ENCODE data around the gene PHLDB2.

PHLDB2 gene

DNA sequence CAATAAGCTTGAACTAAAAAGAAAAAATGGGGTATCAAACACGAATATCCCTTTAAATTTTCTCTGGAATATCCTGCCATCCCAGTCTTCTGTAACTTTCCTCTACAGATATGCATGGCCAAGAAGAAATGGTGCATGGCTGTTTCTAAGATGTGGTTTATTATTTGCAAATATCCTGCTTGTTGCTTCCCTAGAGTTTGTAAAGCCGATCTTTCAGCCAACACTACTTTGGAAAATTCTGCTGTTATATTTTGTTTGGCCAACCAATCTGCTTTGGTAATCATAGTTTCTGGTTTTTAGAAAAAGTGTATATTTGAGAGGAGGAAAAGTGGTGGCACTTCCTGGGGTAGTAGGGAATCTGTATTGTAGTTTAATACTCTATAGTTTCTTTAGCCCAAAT, 13.9 kb downstream of the PHLDB2 start:
- TF ChIP-seq SIN3A (IDR thresholded peaks at IDR 0.05; ENCODE audit: borderline replicate concordance, insufficient read depth, low read length) (no peak), FOXP2 (optimal IDR thresholded peaks at IDR 0.05; ENCODE audit: borderline replicate concordance, extremely low read depth, extremely low read length, insufficient read depth) (no peak), TAF1 (IDR thresholded peaks at IDR 0.05; ENCODE audit: borderline replicate concordance, insufficient read depth, low read length) (no peak), POLR2AphosphoS5 (IDR thresholded peaks at IDR 0.05; ENCODE audit: low read depth, low read length) (no peak)
- TF ChIP-seq, protein P1, sequence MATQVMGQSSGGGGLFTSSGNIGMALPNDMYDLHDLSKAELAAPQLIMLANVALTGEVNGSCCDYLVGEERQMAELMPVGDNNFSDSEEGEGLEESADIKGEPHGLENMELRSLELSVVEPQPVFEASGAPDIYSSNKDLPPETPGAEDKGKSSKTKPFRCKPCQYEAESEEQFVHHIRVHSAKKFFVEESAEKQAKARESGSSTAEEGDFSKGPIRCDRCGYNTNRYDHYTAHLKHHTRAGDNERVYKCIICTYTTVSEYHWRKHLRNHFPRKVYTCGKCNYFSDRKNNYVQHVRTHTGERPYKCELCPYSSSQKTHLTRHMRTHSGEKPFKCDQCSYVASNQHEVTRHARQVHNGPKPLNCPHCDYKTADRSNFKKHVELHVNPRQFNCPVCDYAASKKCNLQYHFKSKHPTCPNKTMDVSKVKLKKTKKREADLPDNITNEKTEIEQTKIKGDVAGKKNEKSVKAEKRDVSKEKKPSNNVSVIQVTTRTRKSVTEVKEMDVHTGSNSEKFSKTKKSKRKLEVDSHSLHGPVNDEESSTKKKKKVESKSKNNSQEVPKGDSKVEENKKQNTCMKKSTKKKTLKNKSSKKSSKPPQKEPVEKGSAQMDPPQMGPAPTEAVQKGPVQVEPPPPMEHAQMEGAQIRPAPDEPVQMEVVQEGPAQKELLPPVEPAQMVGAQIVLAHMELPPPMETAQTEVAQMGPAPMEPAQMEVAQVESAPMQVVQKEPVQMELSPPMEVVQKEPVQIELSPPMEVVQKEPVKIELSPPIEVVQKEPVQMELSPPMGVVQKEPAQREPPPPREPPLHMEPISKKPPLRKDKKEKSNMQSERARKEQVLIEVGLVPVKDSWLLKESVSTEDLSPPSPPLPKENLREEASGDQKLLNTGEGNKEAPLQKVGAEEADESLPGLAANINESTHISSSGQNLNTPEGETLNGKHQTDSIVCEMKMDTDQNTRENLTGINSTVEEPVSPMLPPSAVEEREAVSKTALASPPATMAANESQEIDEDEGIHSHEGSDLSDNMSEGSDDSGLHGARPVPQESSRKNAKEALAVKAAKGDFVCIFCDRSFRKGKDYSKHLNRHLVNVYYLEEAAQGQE (IDR thresholded peaks at IDR 0.05; ENCODE audit: insufficient read depth in 1 of 2, low read depth in 2 of 2, low read length in 2 of 2): no peak

DNA sequence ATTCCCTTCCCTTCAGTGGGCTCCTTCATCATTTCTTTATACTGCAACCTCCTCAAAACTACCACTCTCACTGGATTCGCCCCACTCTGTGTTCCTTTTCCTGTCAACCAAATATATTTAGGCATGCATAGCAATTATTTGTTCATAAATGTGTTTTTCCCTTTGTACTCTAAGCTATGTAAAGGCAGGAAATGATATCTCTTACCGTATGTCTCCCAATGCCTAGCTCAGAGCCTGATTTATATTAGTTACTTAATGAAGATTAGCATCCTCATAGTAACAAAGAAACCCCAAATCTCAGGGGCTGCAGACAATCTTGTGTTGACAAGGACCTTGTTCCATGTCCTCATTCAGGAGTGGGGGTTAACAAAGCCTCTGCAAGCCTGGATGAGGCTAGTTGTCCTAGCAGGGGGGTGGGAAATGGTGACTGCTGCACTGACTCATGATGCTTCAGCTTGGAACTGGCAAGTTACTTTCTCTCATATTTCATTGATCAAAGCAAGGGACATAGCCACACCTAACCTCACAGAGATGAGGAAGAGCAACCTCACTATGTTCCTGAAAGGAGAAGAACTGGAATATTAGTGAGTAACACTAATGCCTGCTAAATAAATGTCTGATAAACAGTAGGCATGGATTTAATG, 15.2 kb downstream of the PHLDB2 start:
- no peak for TF ChIP-seq SIN3A (IDR thresholded peaks at IDR 0.05; ENCODE audit: borderline replicate concordance, insufficient read depth, low read length)
- no peak for TF ChIP-seq FOXP2 (optimal IDR thresholded peaks at IDR 0.05; ENCODE audit: borderline replicate concordance, extremely low read depth, extremely low read length, insufficient read depth)
- TF ChIP-seq, protein P1 (IDR thresholded peaks at IDR 0.05; ENCODE audit: insufficient read depth in 1 of 2, low read depth in 2 of 2, low read length in 2 of 2): no peak
- no peak for TF ChIP-seq POLR2AphosphoS5 (IDR thresholded peaks at IDR 0.05; ENCODE audit: low read depth, low read length)
- no peak for TF ChIP-seq TAF1 (IDR thresholded peaks at IDR 0.05; ENCODE audit: borderline replicate concordance, insufficient read depth, low read length)

DNA sequence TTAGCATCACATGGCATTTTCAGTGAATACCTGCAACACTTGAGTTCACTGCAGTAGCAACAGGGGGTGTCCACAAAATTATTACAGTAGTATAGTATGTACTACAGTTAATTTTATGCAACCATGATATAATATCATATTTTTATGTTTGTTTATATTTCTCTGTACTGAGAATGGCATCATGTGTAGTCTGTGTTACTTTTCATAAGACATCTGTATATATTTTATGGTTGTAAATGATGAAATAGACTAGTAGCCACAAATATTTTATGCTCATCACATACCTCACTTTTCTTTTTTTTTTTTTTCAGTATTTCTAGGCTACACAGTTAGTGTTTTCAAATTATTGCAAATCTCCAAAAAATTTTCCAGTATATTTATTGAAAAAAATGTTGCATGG, 22.4 kb downstream of the PHLDB2 start:
- no peak for TF ChIP-seq TAF1 (IDR thresholded peaks at IDR 0.05; ENCODE audit: borderline replicate concordance, insufficient read depth, low read length)
- no peak for TF ChIP-seq SIN3A (IDR thresholded peaks at IDR 0.05; ENCODE audit: borderline replicate concordance, insufficient read depth, low read length)
- no peak for TF ChIP-seq FOXP2 (optimal IDR thresholded peaks at IDR 0.05; ENCODE audit: borderline replicate concordance, extremely low read depth, extremely low read length, insufficient read depth)
- no peak for TF ChIP-seq POLR2AphosphoS5 (IDR thresholded peaks at IDR 0.05; ENCODE audit: low read depth, low read length)
- TF ChIP-seq, protein P1 (IDR thresholded peaks at IDR 0.05; ENCODE audit: insufficient read depth in 1 of 2, low read depth in 2 of 2, low read length in 2 of 2): no peak

DNA sequence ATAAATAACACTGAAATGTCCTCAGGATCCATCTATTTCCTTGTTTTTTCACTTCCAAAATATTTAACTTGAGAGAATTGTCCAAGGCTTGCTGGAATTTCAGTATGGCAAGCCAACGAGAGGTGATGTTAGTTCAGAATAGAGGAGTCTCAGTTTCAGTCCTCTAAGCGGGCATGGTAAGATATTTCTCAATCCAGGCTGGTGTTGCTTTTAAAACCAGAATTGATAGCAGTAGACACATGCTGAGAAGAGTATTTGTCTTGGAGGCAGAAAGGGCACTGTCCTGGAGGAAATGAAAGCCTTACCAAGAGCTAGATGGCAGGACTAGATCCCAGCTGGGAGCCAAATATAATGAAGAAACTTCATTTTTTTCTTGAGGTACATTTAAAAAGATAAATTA, 23.1 kb downstream of the PHLDB2 start:
- TF ChIP-seq POLR2AphosphoS5 (IDR thresholded peaks at IDR 0.05; ENCODE audit: low read depth, low read length) (no peak), SIN3A (IDR thresholded peaks at IDR 0.05; ENCODE audit: borderline replicate concordance, insufficient read depth, low read length) (no peak), FOXP2 (optimal IDR thresholded peaks at IDR 0.05; ENCODE audit: borderline replicate concordance, extremely low read depth, extremely low read length, insufficient read depth) (no peak), TAF1 (IDR thresholded peaks at IDR 0.05; ENCODE audit: borderline replicate concordance, insufficient read depth, low read length) (no peak)
- TF ChIP-seq, protein P1 (IDR thresholded peaks at IDR 0.05; ENCODE audit: insufficient read depth in 1 of 2, low read depth in 2 of 2, low read length in 2 of 2): no peak
